ENCODE measurements around the gene FAM210A. TPM values are rescaled to one million over a fixed set of nuclear protein-coding genes. Genes with fewer than 3 reads are reported as not detected.

The FAM210A gene
- total RNA-seq, 1 donor from 2014 or later, result 19.9 TPM

- intact Hi-C loops (cut with micrococcal nuclease), result no loop called here
Observed at GRCh38 chr18:13622751-13623150, 103.6 kb downstream of the FAM210A start.

- intact Hi-C loops (cut with micrococcal nuclease), result no loop called here
Observed at GRCh38 chr18:13621886-13622619, 104.3 kb downstream of the FAM210A start.

- intact Hi-C loops (cut with micrococcal nuclease), result no loop called here
Observed at GRCh38 chr18:13621446-13621849, 104.9 kb downstream of the FAM210A start.

GRCh38 chr18:13620818-13621445, 105.4 kb downstream of the FAM210A start:
- intact Hi-C loops (cut with micrococcal nuclease), result no loop called here

GRCh38 chr18:13620206-13620672, 106.1 kb downstream of the FAM210A start:
- intact Hi-C loops (cut with micrococcal nuclease), result no loop called here

- intact Hi-C loops (cut with micrococcal nuclease), result loop anchor here (10.0 kb wide), 1 partner anchor 405 kb away; the partner anchor contains the start of gene LDLRAD4
Observed at GRCh38 chr18:13619505-13620205, 106.7 kb downstream of the FAM210A start.

- intact Hi-C loops (cut with micrococcal nuclease), result loop anchor here (10.0 kb wide), 1 partner anchor 404 kb away; the partner anchor contains the start of gene LDLRAD4
Observed at GRCh38 chr18:13618760-13619438, 107.5 kb downstream of the FAM210A start.

GRCh38 chr18:13617826-13618515, 108.4 kb downstream of the FAM210A start:
- intact Hi-C loops (cut with micrococcal nuclease), result loop anchor here (10.0 kb wide), 1 partner anchor 403 kb away; the partner anchor contains the start of gene LDLRAD4

- intact Hi-C loops (cut with micrococcal nuclease), result loop anchor here (10.0 kb wide), 1 partner anchor 402 kb away; the partner anchor contains the start of gene LDLRAD4
Observed at GRCh38 chr18:13616525-13617035, 109.8 kb downstream of the FAM210A start.

GRCh38 chr18:13616041-13616440, 110.3 kb downstream of the FAM210A start:
- intact Hi-C loops (cut with micrococcal nuclease), result loop anchor here (10.0 kb wide), 1 partner anchor 401 kb away; the partner anchor contains the start of gene LDLRAD4

- intact Hi-C loops (cut with micrococcal nuclease), result loop anchor here (2.0 to 10.0 kb wide), 5 partner anchors 39 to 401 kb away; partner anchors contain the start of genes FAM210A, LDLRAD4 and RNMT
Observed at GRCh38 chr18:13615432-13615861, 110.9 kb downstream of the FAM210A start.

- intact Hi-C loops (cut with micrococcal nuclease), result loop anchor here (2.0 to 10.0 kb wide), 5 partner anchors 38 to 400 kb away; partner anchors contain the start of genes FAM210A, LDLRAD4 and RNMT
Observed at GRCh38 chr18:13614641-13615288, 111.6 kb downstream of the FAM210A start.

- intact Hi-C loops (cut with micrococcal nuclease), result loop anchor here (2.0 to 10.0 kb wide), 5 partner anchors 37 to 399 kb away; partner anchors contain the start of genes FAM210A, LDLRAD4 and RNMT
Observed at GRCh38 chr18:13613591-13614501, 112.5 kb downstream of the FAM210A start.

Other genes with a start within 250 kb of the FAM210A start
- 30.9 and 33.1 TPM in 2 replicates for gene RNMT, start 115 bp upstream of the FAM210A start, total RNA-seq
- 0.09 TPM in 1 of 2 replicates, not detected in the other for gene MC5R, start 97.6 kb upstream of the FAM210A start, total RNA-seq
- gene MC2R, start 189.0 kb upstream of the FAM210A start, total RNA-seq, result not detected in 2 replicates

Measured in T-helper 2 cell treated with Interferon-gamma antibody and Interleukin-4, amounts not matched to agents 100 ng/mL and 5 ng/mL, for 36 hours (primary cell).